ENCODE data around the gene ZNF662.
"Not testable (repeated sequence)": the region's sequence is repeated elsewhere in the genome, so short reads cannot be mapped to it uniquely, and the experiment has no call there.

The ZNF662 gene

GRCh38 chr3:42906070-42906847, at the start of gene ZNF662:
Gene ZNF662, plus strand, starts transcription at chr3:42906142. Its CDS starts 1,973 bp downstream, at chr3:42908115.
- peak; percentile 77 for DNase-seq

- DNase-seq, result no peak
Measured at GRCh38 chr3:42856544-42856943, 49.4 kb upstream of the ZNF662 start.

- DNase-seq, result no peak
Measured at GRCh38 chr3:42864321-42864950, 41.5 kb upstream of the ZNF662 start.

GRCh38 chr3:42865256-42865655, 40.7 kb upstream of the ZNF662 start:
- no peak for DNase-seq

DNA sequence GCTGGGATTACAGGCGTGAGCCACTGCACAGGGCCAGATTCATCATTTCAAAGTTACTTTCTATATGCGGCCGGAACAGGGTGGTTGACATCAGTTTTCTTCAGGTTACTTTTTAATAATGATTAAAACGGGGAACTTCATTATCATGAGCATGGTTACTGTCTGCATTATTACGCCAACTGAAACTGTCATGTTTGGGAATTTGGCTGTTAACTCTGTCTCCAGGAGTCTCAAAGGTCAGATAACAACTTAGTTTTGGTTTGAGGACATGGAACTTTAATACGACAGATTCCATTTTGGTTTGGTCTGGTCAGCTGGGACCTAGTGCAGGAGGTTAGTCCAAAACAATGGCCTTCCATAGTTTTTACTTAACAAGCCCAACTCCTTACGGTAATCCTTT, 38.8 kb upstream of the ZNF662 start:
- no peak for DNase-seq

GRCh38 chr3:42868841-42869240, 37.1 kb upstream of the ZNF662 start:
- no peak for DNase-seq

DNA sequence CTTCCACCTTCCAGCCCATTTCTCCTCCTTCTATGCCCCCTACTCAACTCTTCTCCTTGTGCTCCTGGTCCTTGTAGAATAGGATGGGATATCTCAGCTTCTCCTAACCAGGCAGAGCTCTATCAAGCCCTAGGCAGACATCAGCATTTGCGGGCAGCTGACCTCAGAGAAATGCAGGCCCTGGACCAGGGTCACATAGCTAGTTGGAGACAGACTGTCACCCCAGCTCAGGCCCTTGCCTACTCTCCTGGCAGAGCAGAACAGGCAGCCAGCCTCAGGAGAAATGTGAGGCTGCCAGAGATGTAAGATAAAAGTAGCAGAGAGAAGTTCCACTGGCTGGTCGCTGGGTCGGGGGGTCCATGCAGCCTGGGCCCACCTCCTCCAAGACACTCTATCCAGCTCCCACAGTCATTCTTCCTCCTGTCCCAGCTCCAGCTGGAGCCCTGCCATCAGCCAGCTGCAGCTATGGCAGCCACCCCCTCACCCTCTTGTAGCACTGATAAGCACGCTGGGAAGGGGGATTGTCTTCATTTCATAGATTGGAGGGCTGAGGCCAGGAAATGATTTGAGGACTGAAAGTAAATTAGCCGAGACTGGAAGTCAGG, 34.2 kb upstream of the ZNF662 start:
- no peak for DNase-seq

- no peak for DNase-seq
Measured at GRCh38 chr3:42872718-42873117, 33.2 kb upstream of the ZNF662 start.

- no peak for DNase-seq
Measured at GRCh38 chr3:42873221-42873982, 32.5 kb upstream of the ZNF662 start.

DNA sequence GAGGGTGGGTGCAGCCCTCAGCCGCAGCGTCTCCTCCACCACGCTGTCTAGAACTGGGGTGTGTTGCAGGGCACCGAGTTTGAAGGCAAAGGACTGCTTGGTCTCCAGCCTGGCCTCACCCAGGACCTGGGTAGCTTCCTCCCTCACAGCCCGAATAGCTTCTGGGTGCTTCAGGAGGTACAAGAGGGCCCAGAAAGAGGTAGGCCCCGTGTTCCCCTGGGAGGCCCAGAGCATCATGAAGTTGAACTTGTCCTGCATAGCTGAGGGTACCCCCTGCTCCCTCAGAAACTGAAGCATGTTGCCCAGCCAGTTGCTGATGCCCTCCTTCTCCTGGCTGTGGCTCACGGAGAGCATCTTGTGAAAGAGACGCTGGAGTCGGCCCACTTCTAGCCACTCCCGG, 31.2 kb upstream of the ZNF662 start:
- no peak for DNase-seq

DNA sequence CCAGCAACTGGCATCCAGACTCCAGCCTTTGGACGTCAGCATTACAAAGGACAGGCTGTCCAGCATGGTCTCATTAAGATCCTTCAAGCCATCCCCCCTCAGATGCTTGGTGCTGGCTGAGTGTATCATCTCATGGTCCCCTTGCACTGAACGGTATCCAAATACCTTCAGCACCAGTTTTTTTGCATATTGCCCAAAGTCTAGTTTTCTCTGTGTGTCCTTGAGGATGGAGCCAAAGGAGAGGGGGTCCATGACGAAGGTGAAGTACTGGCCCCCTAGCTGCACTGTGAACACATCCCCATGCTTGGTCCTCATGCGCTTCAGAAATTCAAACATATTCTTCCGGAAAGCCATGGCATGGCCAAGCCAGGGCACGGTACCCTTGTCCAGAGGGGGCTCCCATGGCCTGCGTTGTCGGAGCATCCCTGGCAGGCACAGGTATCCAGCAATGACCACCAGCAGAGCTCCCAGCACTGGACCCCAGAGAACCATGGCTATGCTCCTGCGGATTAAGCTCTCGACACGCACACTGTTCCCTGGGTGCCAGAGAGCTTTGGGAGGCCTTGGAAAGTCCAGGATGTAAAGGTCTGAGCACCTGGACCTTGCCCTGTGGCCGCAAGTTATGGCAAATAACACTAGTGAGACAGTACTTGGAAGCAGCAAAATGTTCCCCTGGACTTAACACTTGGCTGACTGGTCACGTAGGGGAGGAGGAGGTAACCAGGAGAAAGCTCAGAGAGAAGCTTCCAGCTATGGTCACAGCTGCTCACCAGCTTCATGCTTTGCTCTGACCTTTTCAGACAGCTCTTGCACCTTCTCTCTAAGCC, 30.4 kb upstream of the ZNF662 start, which contains the start of gene CYP8B1:
Gene CYP8B1 (minus strand): TSS at position 555 of the 827 bp plus-strand sequence. CDS start 63 bp downstream, at position 492.
- DNase-seq, result no peak

DNA sequence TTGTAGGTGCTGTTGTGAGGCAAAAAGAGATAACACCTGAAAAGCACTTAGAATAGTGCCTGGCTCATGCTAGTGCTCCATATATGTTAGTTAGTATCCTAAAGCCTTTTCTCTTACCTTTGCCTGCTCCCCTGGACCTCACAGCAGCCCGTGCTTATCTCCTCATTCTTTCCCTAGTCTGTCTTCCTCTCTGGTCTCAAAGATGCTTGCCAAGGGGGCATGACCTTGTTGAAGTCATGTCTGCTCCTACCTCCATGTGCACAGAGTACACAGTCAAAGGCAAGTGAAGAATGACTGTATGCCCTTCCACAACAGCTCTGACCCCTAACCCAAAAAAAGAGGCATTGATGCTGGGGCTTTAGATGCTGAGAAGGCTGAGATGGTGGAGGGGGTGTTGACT, 29.5 kb upstream of the ZNF662 start:
- DNase-seq, result no peak

DNA sequence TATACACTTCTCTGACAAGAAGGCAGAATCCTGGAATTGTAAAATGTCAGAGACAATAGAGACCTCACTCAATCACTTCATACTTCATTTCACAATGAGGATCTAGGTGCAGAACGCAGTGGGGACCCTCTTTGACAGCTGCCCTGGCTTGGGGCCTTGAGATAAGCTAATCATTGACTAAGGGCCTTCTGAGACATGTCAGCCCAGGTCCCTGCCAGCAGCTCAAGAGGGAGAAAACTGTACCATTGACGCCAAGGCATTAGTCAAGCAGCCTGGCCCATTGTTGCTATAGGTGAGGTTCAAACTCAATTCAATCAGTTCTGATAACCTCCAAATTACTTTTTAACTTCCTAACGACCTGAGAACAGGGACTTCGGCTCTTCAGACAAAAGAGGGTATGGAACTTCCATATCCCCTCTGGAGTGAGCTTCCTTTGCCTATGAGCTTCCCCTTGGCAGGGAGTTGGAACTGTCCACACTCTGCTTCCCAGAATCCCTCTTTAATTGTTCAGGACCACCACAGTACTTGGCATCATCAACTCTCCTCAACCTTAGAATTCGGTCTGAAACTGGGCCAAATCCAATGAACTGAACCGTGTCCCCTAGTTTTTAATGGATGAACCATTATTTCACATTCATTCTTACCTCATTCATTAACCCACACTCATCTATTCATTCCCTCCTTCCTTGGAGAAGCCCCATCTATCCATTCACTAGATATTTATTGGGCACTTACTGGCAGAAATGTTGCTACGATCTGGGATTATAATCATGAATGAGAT, 28.8 kb upstream of the ZNF662 start:
- DNase-seq, result no peak

GRCh38 chr3:42877881-42878280, 28.1 kb upstream of the ZNF662 start:
- DNase-seq, result no peak

DNA sequence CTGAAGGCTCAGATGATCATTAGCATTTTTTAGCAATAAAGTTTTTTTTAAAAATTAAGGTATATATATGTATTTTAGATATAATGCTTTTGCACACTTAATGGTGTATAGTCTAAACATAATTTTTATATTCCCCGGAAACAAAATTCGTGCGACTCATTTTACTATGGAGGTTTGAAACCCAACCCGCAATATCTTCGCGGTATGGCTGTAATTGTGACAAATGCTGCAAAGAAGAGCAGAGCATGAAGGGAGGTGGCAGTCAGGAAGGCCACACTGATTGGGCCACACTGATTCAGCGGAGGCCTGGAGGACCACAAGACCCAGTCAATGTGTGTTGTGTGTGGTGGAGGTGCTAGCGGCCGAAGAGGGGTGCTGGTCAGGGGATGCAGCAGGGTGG, 25.8 kb upstream of the ZNF662 start:
- DNase-seq, result no peak

GRCh38 chr3:42880601-42881451, 25.1 kb upstream of the ZNF662 start:
- peak; percentile 91 for DNase-seq

GRCh38 chr3:42883251-42883930, 22.6 kb upstream of the ZNF662 start:
- DNase-seq, result not testable (repeated sequence)

GRCh38 chr3:42884324-42884723, 21.6 kb upstream of the ZNF662 start:
- no peak for DNase-seq

DNA sequence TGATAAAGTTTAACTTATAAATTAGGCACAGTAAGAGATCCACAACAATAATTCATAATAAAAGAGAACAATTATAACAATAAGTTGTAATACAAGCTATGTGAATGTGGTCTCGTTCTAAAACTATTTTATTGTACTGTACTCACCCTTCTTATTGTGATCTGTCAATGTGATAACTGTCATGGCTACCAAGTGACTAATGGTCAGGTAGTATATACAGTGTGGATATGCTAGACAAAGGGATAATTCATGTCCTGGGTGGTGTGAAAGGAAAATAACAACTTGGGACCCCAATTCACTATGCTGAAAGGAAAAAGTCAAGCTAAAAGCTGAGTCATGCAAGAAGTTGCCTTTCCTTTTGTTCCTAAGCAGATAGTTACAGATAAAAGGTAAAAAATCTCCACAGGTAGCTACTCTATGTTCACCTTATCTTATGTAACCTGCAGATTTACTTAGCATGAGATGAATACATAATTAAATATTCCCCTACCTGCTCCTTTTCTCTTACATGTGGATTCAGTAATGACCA, 19.6 kb upstream of the ZNF662 start:
- no peak for DNase-seq

GRCh38 chr3:42887084-42887483, 18.9 kb upstream of the ZNF662 start:
- no peak for DNase-seq

Measured in left hindlimb (tissue), 1 donor.